AG08396 (cell line): ENCODE results near the gene BTN1A1.
"Not testable (repeated sequence)": the region's sequence is repeated elsewhere in the genome, so short reads cannot be mapped to it uniquely, and the experiment has no call there.

Experiments
- DNase-seq: peaks from one replicate; pipeline ENCODE4 v3.0.0; 2012; ENCODE audit warnings: low spot score, mixed read lengths

BTN1A1 gene

DNA sequence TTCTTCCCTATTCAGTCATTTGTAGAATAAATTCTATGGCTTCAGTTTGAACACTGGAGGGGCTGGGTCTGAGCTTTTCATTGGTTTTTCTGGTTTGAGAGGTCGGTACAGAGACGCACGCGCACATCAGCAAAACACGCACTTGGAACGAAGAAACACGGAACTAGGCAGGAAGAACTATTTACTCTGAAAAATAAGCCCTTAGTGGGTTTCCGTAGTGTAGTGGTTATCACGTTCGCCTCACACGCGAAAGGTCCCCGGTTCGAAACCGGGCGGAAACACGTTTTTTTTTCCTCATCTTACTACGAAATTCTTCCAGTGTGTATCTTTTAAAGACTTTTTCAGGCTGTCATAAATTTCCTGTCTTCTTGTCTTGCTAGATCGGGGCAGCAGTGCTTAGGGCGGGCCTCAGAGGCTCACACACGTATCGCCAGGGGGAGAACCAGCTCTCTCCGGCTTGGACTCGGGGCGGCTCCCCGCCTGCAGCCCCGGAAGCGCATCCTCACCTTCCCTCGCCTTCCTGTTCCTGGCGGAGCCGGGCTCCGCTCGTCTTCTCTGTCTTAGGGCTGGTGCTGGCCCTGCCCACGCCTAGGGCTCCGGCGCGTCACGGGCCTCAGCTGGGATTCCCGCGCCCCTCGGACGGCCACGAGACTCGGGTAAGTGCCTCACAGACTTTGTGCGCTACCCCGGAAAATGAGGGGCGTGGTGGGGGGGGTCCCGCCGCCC lies 37.9 kb downstream of the BTN1A1 start, which contains the start of gene HMGN4:
Gene HMGN4 (plus strand): TSS at position 521 of the 726 bp plus-strand sequence. CDS start 6,841 bp downstream, outside the sequence.
- DNase-seq, result peak; percentile 79

GRCh38 chr6:26538572-26538902 lies 38.4 kb downstream of the BTN1A1 start:
- no peak for DNase-seq

DNA sequence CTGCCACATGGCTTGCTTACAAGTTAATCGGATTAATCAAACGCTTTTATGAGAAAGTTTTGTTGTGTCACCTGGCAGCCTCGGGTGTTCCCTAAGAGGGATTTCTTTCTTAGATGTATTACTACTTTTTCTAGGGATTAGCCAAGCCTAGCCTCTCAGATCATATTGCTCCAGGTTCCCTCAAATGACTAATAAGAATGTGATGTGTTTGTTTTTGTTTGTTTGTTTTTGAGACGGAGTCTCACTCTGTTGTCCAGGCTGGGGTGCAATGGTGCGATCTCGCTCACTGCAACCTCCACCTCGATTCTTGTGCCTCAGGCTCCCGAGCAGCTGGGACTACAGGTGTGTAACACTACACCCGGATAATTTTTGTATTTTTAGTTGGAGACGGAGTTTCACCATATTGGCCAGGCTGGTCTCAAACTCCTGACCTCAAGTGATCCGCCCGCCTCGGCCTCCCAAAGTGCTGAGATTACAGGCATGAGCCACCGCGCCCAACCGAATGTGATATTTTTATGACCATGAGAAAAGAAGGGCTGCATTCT lies 39.0 kb downstream of the BTN1A1 start:
- no peak for DNase-seq

GRCh38 chr6:26541579-26541978 lies 41.5 kb downstream of the BTN1A1 start:
- no peak for DNase-seq

DNA sequence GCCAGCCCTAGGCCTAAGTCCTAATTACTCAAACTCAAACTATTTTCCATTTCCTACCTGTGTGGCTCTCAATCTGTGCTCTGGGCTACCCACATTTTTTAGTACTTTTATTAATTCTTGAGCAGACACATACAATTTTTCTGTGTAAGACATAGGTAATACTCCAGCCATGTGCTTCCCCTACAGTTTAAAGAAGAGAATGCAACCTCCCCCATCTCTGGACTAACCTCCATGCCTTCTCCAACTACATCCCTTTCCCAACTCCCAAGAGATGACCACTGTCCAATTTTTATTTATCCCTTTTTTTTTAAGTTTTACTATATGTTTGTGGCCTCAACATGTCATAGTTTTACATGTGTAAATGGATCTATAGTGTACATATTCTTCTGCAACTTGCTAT lies 43.9 kb downstream of the BTN1A1 start:
- DNase-seq, result no peak

DNA sequence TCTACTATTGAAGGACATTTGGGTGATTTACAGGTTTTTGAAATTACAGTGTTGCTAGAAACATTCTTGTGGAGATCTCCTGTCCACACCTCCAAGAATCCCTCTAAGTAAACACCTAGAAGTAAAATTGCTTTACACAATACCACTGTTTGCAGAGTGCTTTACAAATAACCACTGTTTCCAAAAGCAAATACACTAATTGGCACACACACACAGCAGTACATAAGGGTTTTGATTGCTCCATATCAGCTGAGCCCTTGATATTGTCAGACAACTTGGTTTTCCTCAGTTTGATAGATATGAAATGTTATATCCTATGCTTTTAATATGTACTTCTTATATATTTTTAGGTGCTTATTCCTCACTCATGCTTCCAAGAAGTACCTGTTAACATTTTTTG lies 44.4 kb downstream of the BTN1A1 start:
- DNase-seq, result no peak

- no peak for DNase-seq
Measured at GRCh38 chr6:26545627-26546026, 45.5 kb downstream of the BTN1A1 start.

- not testable (repeated sequence) for DNase-seq
Measured at GRCh38 chr6:26547363-26547762, 47.3 kb downstream of the BTN1A1 start.

DNA sequence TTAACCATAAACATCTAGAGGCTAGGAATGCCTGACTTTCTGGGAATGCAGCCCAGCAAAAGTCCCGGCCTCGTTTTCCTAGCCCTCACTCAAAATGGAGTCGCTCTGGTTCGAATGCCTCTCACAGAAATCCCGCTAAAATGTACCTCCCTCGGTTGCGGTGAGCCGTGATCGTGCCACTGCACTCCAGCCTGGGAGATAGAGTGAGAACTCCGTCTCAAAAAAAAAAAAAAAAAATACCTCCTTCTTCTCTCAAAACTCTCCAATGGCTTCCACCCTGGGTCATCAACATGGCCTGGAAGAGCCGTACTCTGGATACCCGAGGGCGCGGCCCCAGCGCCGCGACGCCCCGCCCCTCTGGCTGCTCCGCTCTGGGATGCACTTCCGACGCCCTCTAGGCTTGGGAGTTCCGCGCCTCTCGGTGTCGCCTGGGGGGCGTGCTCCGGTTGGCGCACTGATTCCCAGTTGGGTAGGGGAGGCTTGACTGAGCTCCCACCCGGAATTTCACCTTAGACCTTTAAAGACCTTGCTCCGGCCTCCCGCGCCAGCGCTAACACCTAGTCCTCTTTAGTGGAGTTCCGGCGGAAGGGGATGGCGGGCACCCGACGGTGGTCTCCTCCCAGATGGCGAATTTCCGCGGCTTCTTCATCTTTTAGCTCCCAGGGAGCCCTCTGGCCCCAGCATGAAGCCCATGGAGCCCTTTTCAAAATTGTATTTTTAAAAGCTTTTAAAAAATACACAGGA lies 50.3 kb downstream of the BTN1A1 start:
- DNase-seq, result peak; percentile 57

GRCh38 chr6:26552205-26552604 lies 52.1 kb downstream of the BTN1A1 start:
- DNase-seq, result no peak

DNA sequence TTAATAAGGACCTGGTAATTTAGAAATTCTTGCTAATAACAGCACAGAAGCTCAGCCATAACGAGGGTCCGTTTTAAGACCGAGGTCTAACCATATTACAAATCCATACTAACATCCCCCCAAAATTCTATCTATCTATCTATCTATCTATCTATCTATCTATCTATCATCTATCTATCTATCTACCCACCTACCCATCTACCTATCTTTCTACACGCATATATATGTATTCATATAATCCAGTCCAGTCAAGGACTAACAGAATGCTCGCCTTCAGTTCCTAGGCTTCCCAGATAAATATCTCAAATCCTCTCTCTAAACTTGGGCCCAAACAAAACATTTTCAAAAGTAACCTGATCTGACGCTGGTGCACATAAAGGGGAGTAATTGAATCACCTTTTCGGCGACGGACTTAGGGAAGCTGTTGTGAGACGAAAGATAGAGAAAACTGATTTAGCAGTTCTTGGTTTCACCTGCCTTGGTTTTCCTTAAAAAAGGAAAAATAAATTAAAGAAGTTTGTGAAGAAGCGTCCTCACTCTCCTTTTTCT lies 52.6 kb downstream of the BTN1A1 start:
- DNase-seq, result no peak

- DNase-seq, result peak; percentile 64
Measured at GRCh38 chr6:26553264-26553634, 53.1 kb downstream of the BTN1A1 start.

DNA sequence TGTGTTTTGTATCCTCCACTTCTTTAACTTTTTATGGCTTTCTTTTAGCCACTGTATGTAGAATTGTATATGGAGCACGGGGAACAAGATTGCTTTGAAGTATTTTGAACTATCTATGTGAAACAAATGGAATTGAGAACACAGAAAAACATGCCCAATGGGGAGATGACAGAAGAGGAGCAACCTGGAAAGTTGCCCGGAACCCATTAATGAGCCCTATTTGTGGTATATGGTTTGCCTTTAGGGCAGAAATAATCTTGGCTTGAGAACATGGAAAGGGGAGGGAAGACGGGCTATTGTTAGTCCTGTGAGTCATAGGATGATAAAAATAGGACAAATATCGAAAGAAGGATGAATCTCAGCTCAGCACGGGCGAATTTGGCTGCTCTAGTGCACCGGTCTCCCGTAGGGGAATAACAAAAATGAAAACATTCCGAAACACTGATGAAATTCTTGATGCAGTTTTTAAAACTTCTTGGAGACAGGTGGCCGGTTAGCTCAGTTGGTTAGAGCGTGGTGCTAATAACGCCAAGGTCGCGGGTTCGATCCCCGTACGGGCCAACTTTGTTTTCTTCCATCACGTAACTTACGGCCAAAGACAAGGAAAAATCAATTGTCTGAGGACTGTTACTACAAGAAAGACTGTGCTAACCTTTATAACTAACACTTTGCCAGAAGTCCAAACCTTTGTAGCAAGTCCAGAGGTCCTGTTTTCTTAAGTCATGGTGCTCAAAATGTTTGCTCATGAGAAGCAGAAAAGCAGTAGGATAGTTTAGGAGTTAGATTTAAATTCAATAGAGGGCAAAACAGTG lies 53.7 kb downstream of the BTN1A1 start:
- peak; percentile 71 for DNase-seq

- DNase-seq, result no peak
Measured at GRCh38 chr6:26554447-26554696, 54.3 kb downstream of the BTN1A1 start.

DNA sequence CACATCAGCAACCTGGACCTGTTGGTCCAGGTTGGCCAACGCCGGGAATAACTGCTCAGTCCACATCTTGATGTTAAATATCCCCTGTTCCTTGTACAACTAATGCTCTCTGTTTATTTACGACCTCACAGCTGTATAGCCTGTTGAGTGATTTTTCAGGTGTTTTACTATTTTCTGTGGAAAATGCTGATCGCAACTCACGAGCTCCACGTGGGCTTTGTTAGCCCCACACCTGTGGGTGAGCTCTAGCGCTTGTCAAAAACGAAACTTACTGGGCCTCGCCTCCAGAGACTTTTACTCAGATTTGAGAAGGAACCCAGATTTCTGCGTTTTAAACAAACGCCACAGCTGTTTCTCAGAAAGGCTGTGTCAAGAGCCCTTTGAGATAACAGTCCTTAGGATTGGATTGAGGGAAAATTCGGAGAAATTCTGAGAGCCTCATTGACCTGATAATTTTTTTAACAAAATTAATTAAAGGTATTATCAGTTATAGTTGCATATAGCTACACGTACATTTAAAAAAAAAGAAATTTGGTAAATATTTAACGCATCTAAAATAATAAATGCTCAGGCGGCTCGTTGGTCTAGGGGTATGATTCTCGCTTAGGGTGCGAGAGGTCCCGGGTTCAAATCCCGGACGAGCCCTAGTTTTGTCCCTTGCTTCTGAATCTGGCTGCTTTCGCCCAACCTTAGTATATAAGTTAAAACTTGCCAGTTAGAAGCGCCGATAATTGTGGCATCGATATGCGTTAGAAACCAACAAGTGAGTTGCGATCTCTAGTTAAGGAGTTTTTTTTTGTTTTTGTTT lies 54.8 kb downstream of the BTN1A1 start:
- DNase-seq, result no peak

DNA sequence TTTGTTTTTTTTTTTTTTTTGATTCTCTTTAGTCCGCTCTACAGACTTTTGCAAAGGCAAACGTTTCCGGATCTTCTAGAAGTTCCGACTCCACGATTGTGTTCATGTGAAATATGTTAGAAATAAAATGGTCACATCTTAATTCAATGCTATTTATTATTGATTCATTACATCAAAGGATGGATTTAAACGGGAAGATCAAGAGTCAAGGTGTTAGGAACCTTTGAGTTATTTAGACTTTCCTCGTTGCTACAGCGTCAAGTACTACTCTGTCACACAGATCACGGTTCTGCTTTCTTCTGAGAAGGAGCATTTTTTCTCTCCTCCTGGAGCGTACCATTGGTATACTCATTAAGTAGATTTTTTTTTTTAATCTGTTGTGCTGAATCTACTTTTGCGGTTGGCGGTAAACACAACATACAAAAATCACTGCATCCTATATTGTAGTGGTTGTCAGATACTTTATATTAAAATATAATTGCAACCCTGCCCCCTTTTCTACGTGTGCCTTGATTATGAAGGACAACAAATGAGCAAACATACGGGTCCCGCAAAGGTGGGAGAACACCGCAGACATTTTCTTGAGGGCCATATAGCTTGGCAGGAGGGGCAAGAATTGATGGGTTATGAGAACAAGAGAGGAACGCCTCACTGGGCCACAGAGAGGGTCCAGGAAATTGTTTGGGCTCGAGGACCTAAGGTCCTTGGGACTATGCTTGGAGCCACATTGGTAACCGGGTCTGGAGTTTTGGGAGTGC lies 55.6 kb downstream of the BTN1A1 start:
- DNase-seq, result no peak

- DNase-seq, result peak; percentile 81
Measured at GRCh38 chr6:26556263-26557070, 56.4 kb downstream of the BTN1A1 start.
